ENCODE data around the gene PARD3. TPM values are rescaled to one million over a fixed set of nuclear protein-coding genes. Genes with fewer than 3 reads are reported as not detected.

The PARD3 gene
- total RNA-seq, 1 experiment from 2014 or later: 46.3 TPM

- no peak for DNase-seq (ENCODE audit: low read depth, low spot score)
- Histone ChIP-seq H3K9ac (ENCODE audit: low read length) (no peak overlapping the region), H3K4me1 (ENCODE audit: control insufficient read depth in 1 of 2, insufficient read depth in 2 of 2, low read length in 2 of 2) (peaks cover 6 to 8% of the 10 kb centered on the region in 2 experiments; a peak in 3 of 4 replicates), H3K9me2 (ENCODE audit: insufficient read depth) (no peaks in the 10 kb centered on the region), H3K27ac (ENCODE audit: low read depth, low read length) (no peak overlapping the region), H3K79me2 (ENCODE audit: insufficient read depth, low read length) (peaks cover 12% of the 10 kb centered on the region), H3K36me3 (ENCODE audit: control insufficient read depth in 1 of 2, insufficient read depth in 2 of 2, low read length in 2 of 2) (no peaks in the 10 kb centered on the region), H3K9me3 (ENCODE audit: control insufficient read depth in 1 of 2, insufficient read depth in 1 of 2, low read depth in 1 of 2, low read length in 2 of 2) (no peaks in the 10 kb centered on the region), H3K4me3 (replicated peaks in 1 of 2; ENCODE audit: low read depth in 1 of 2, low read length in 2 of 2) (no peak overlapping the region), H3K27me3 (ENCODE audit: insufficient read depth, low read length) (no peaks in the 10 kb centered on the region), H2AFZ (ENCODE audit: low read depth, low read length, poor library complexity, severe bottlenecking) (no peak overlapping the region), H3K4me2 (ENCODE audit: low read length) (no peak overlapping the region), H4K20me1 (ENCODE audit: insufficient read depth) (no peaks in the 10 kb centered on the region)
- intact Hi-C loops (cut with micrococcal nuclease): no loop called here
- BruUV-seq (replicated peaks): no TSS peak
- ChIA-PET RAD21 (ENCODE audit: low non-redundant PET in 1 of 2, low total read pairs in 2 of 2, uncharacterized antibody in 2 of 2, unreplicated experiment in 2 of 2) (no interaction called here), CTCF (no interaction called here), POLR2A (no interaction called here)
- TF ChIP-seq ATF3 (IDR thresholded peaks at IDR 0.05): no peak
- no peak for TF ChIP-seq JUND (IDR thresholded peaks at IDR 0.05)
- no peak for TF ChIP-seq ZFX (IDR thresholded peaks at IDR 0.05)
- TF ChIP-seq ZBTB33 (IDR thresholded peaks at IDR 0.05; ENCODE audit: extremely low read depth, insufficient replicate concordance, low read length): no peak
- TF ChIP-seq RAD21 (IDR thresholded peaks at IDR 0.05; ENCODE audit: low read depth): no peak
- no peak for TF ChIP-seq EGR1 (IDR thresholded peaks at IDR 0.05; ENCODE audit: low read depth)
- no peak for TF ChIP-seq ZNF274 (IDR thresholded peaks at IDR 0.05; ENCODE audit: low read depth, low read length)
- TF ChIP-seq EZH2phosphoT487 (IDR thresholded peaks at IDR 0.05; ENCODE audit: borderline replicate concordance): no peak
- TF ChIP-seq CEBPB (IDR thresholded peaks at IDR 0.05; ENCODE audit: low read depth): no peak
- no peak for TF ChIP-seq FOSL1 (IDR thresholded peaks at IDR 0.05; ENCODE audit: low read depth)
- TF ChIP-seq SIN3A (IDR thresholded peaks at IDR 0.05; ENCODE audit: low read depth): no peak
- TF ChIP-seq EZH2 (IDR thresholded peaks at IDR 0.05): no peak
- no peak for TF ChIP-seq POLR2A (IDR thresholded peaks at IDR 0.05; ENCODE audit: borderline replicate concordance, extremely low read depth, insufficient read depth, insufficient read length)
- TF ChIP-seq CBX3 (IDR thresholded peaks at IDR 0.05; ENCODE audit: low read depth): no peak
- no peak for ATAC-seq
Observed at GRCh38 chr10:34576797-34577196, 238.3 kb downstream of the PARD3 start.

Measured in HCT116 (cell line).